GM21576 (cell line): ENCODE results near the gene NT5C.

Experiments used
- ATAC-seq: cut with Tn5 transposase; IDR thresholded peaks from one replicate; pipeline ENCODE4 v1.9.1; 2021; ENCODE audit warnings: mild to moderate bottlenecking, moderate library complexity; ENCODE audit not compliant: unreplicated experiment

The NT5C gene

DNA sequence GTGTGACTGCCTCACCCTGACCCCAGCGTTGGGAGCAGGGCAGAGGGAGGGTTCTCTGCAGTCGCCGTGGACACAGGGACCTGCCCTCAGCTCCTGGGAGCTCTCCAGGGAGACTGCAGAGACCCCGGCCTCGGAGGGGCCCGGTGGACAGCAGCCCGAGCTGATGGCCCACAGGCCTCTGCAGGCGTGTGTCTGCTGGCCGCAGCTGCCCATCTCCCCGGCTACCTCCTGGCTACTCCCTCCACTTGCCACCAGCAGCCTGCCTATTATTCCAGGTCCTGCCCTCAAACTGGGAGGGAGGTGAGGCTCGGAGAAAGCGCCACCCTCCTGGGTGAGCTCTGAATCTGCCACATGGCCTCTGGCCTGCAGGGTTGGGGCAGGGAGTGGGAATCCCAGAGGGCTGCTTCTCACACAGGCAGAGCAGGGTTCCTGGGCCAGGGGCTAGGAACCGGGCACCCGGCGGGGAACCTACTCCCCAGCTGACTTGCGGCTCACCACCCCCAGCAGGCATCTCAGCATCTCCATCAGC is 36.6 kb downstream of the NT5C start:
- ATAC-seq: no peak

DNA sequence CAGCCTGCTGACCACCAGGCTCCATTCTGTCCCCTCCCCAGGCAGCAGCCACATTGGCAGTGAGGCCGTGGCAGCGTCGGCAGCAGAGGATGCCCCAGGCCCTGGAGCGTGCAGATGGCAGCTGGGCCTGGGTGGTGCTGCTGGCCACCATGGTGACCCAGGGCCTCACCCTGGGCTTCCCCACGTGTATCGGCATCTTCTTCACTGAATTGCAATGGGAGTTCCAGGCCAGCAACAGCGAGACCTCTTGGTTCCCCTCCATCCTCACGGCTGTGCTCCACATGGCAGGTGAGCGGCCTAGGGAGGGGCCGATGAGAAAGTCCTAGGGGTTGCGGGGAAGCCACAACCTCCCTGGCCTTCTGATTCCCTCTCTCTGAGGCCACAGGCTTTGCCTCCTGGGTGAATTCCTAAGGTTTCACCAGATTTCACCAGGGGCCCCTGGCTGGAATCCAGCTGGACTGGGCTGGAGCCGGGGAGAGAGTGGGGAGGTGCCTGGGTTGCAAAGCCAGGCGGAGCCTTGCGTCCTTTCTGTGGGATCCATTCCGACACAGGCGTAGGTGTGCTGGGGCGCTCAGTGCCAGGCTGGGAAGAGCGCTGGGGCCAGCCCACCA is 37.9 kb downstream of the NT5C start:
- no peak for ATAC-seq

GRCh38 chr17:75091855-75092327 is 39.7 kb downstream of the NT5C start:
- no peak for ATAC-seq

DNA sequence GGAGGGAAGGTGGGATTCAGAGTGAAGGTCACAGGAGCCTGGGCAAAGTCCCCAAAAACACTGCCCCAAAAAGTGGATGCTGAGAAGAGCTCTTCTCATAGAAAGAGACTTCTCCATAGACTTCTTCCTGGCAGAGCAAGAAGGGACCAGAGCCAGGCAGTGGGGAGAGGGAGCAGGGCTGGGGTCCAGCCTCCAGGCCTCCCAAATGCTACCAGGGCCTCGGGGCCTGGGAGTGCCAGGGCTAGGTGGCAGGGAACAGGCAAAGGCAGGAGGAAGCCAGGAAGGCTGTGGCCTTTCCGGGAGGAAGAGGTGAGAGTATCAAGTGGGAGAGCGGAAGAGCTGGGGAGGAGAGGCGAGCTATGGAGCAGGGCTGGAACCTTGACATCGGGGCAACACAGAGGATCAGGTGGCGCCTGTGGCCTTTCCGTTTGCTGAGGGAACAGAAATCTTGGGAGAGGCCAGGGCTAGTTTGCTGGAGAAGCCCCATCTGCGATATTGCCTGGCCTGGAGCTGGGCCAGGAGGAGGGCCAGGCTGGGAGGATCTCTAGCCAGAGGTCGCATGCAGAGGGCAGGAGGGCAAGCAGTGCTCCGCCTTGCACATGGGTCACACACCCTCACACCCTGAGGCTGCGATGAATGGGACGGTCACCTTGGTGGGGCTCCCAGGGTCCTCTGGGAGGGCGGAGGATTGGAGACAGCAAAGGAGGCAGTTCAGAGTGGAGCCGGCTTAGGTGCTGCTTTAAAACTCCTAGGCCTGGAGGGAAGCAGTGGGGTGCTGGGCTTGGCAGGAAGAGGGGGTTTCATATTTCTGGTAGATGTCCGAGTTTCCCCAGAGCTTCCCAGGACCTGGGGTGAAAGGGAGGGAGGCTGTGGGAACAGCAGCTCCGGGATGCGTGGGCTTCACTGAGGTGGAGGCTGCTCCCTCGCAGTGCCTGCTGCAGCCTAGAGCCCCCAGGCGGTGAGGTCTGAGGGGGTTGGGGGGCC is 40.4 kb downstream of the NT5C start:
- ATAC-seq: no peak

GRCh38 chr17:75088465-75089417 is 42.8 kb downstream of the NT5C start:
- ATAC-seq: no peak

DNA sequence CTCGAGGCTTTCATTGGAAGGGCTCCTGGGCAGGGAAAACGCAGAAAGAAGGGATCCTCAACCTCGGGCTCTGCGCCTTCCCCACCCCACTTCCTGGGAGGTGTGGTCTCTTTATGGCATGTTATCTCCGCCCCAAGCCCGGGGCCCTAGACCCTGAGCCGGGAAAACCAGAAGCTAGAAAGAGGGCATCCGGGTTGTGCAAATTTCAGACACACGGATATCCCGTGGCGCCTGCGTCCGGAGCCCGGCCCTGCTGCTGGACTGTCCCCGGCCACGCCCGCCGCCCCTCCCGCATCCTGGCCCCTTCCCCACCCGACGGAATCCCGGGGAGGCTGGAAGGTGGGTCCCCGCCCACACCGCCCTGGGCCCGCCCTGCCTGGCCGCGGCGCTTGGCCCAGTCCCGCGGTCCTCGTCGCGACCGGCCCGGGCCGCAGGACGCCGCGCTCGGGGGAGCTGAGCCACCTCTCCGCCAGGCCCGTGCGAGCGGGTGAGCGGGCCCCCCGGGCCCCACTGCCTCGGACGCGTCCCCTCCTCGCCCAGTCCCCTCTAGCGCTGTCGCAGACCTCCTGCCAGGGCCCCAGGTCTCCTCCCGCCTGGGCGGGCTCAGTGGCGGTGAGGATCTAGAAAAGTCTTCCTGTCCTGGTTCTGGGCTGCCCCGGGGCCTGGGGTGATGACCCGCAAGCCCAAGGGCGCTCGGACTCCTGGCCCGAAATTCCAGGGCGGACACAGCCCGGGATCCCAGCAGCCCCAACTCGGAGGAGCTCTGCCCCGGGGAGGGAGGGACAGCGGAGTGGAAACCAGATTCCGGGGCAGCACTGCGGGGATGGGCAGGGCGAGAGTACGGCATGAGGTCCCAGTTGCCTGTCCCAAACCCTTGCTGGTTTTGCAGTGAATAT is 43.7 kb downstream of the NT5C start, which contains the start of gene SLC16A5:
SLC16A5 (plus strand) TSS at position 397 of the 896 bp plus-strand sequence. CDS start 5,683 bp downstream, outside the sequence.
- ATAC-seq: no peak

- ATAC-seq: no peak
Measured at GRCh38 chr17:75087182-75087557, 44.4 kb downstream of the NT5C start.

DNA sequence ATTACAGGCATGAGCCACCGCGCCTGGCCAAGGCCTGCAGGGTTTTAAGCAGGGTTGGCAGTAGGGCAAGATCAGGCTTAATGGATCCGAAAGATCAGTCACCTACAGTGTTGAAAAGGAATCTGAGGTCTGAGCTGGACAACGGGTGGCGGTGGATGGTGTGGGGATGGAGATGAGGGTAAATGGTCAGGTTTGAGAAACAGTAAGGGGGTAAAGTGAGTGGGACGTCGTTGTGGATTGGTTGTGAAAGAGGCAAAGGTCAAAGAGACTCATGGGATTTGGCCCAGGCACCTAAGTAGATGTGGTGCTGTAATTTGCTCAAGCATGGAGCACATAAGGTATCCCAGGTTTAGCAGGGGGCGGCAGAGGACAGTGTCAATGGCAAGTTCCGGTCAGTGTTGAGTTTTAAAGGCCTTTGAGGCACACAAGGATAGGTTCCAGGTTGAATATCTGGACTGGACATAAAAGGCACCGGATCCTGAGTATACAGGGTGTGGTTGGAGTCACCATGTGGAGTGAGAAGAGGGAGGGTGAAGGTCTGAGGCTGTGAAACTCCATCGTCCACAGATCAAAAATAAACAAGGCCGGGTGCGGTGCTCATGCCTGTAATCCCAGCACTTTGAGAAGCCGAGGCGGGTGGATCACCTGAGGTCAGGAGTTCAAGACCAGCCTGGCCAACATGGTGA is 44.9 kb downstream of the NT5C start:
- ATAC-seq: no peak

DNA sequence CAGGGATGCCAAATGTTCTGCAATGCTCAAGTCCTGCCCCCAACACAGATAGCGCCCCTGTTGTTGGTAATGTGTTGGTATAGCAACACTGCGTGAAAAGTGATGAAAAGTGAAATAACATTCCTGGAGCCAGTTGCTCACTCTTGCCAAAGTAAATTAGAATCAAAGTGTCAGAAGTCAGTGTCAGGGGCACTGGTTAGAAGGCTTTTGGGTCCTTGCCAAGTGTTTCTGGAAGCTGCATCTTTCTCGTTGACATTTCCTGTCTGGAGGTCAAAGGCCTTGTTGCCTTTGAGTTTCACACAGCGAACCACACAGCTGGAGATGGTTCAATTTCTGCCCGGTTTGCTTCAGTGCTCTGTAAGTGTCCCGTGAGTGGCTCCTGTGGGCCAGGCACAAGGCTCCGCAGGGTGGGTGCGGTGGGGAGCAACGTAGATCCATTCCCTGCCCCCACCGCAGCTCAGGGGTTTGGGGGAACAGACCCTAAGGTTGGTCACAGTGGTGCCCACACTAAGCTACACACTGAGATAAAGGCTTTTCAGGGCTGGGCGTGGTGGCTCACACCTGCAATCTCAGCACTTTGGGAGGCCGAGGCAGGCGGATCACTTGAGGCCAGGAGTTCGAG is 47.4 kb downstream of the NT5C start:
- ATAC-seq: no peak

DNA sequence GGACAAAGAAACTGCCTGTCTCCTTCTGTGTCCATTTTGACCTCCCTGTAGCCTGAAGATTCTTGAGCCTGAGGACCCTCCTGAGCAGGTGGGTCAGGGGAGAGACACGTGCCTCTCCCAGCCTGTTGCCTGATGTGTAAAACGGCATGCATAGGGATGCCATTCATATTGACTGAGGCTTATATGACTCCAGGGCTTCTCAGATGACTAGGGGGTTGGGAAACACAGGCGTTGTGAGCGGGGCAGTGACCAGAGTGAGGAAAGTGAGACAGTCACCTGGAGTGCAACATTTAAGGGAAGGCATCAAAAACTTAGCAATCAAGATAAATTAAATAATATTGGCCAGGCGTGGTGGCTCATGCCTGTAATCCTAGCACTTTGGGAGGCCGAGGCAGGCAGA is 48.9 kb downstream of the NT5C start:
- no peak for ATAC-seq

DNA sequence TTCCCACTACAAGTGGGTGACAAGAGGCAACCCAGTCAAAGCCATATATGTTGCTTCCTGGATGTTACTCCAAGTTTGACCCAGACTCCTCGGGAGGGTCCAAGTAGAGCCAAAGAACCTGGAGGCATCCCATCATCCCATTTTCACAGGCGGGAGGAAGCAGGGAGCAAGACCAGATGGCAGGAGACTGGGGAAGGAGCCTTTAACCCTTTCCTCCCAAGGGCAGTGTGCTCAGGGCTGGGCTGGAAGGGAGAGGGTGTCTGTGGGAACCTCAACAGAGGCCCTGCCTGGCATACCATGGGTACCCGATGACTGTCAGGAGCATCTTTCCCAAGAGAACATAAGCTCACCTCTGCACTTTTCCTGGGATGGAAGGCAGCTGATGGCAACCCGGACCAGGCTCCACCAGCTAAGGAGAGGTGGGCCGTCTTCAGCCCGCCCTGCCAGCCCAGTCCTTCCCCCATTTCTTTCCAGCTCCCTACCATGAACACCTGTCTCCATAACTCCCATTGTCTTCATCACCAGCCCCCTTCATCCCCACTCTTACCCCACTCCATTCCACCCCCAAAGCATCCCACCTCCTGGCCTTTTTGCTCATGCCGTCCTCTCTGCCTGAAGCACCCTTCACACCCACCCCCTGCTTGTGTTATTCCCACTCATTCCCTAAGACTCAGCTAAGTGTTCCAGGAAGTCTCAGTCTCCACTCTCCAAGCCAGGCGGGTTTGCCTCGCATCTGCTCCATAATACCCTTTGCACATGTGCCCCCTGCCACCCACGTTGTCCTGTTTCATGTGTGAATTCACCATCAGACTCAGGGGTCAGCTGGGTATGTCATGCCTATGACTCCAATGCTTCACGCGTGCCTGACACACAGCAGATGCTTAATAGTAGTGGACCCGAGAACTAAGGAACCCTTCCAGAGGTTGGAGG is 49.7 kb downstream of the NT5C start:
- ATAC-seq: no peak
